ENCODE measurements around the gene SKA1. TPM values are rescaled to one million over a fixed set of nuclear protein-coding genes. Genes with fewer than 3 reads are reported as not detected.
"Not testable (repeated sequence)": the region's sequence is repeated elsewhere in the genome, so short reads cannot be mapped to it uniquely, and the experiment has no call there.

Gene SKA1
- total and polyA plus RNA-seq, 4 donors, result 3.5 to 4.8 (median 3.8) TPM

- Histone ChIP-seq H3K9me3 (ENCODE audit: control insufficient read depth, insufficient read depth, low read length) (no peaks in the 10 kb centered on the region), H3K4me1 (ENCODE audit: control insufficient read depth, insufficient read depth, low read length) (peaks cover 11% of the 10 kb centered on the region), H3K36me3 (ENCODE audit: control insufficient read depth, insufficient read depth, low read length) (no peaks in the 10 kb centered on the region), H3K27me3 (ENCODE audit: control insufficient read depth, insufficient read depth, low read length) (no peaks in the 10 kb centered on the region), H3K4me3 (ENCODE audit: low read depth, low read length) (no peak overlapping the region), H3K27ac (ENCODE audit: low read depth, low read length) (no peak overlapping the region)
- DNase-seq (ENCODE audit: low read depth in 4 of 6, low spot score in 6 of 6), result no peak
- WGBS (ENCODE audit: insufficient coverage), result 79% methylated on average over 2 of the region's 5 CpGs
These were observed 2.4 kb downstream of the SKA1 start for GRCh38 chr18:50377061-50377798.

- DNase-seq (ENCODE audit: low read depth in 4 of 6, low spot score in 6 of 6), result no peak
- no peaks in the 10 kb centered on the region for H3K9me3 ChIP-seq (ENCODE audit: control insufficient read depth, insufficient read depth, low read length)
- no peak overlapping the region for H3K4me3 ChIP-seq (ENCODE audit: low read depth, low read length)
- no peaks in the 10 kb centered on the region for H3K4me1 ChIP-seq (ENCODE audit: control insufficient read depth, insufficient read depth, low read length)
- no CpG with 5 or more reads among the region's 2 CpGs for WGBS (ENCODE audit: insufficient coverage)
- no peaks in the 10 kb centered on the region for H3K27me3 ChIP-seq (ENCODE audit: control insufficient read depth, insufficient read depth, low read length)
- no peak overlapping the region for H3K27ac ChIP-seq (ENCODE audit: low read depth, low read length)
- H3K36me3 ChIP-seq (ENCODE audit: control insufficient read depth, insufficient read depth, low read length), result no peaks in the 10 kb centered on the region
These were observed 14.1 kb downstream of the SKA1 start for GRCh38 chr18:50388988-50389387.

- WGBS (ENCODE audit: insufficient coverage), result 97% methylated on average over 3 of the region's 3 CpGs
- H3K4me1 ChIP-seq (ENCODE audit: control insufficient read depth, insufficient read depth, low read length), result no peaks in the 10 kb centered on the region
- H3K36me3 ChIP-seq (ENCODE audit: control insufficient read depth, insufficient read depth, low read length), result no peaks in the 10 kb centered on the region
- no peak overlapping the region for H3K27ac ChIP-seq (ENCODE audit: low read depth, low read length)
- DNase-seq (ENCODE audit: low read depth in 4 of 6, low spot score in 6 of 6), result no peak
- H3K9me3 ChIP-seq (ENCODE audit: control insufficient read depth, insufficient read depth, low read length), result no peaks in the 10 kb centered on the region
- no peak overlapping the region for H3K4me3 ChIP-seq (ENCODE audit: low read depth, low read length)
- no peaks in the 10 kb centered on the region for H3K27me3 ChIP-seq (ENCODE audit: control insufficient read depth, insufficient read depth, low read length)
These were observed 19.0 kb downstream of the SKA1 start for GRCh38 chr18:50393802-50394201.

- no peak for DNase-seq (ENCODE audit: low read depth in 4 of 6, low spot score in 6 of 6)
- Histone ChIP-seq H3K27me3 (ENCODE audit: control insufficient read depth, insufficient read depth, low read length) (peaks cover 6% of the 10 kb centered on the region), H3K36me3 (ENCODE audit: control insufficient read depth, insufficient read depth, low read length) (no peaks in the 10 kb centered on the region), H3K4me3 (ENCODE audit: low read depth, low read length) (no peak overlapping the region), H3K9me3 (ENCODE audit: control insufficient read depth, insufficient read depth, low read length) (no peaks in the 10 kb centered on the region), H3K27ac (ENCODE audit: low read depth, low read length) (no peak overlapping the region), H3K4me1 (ENCODE audit: control insufficient read depth, insufficient read depth, low read length) (no peaks in the 10 kb centered on the region)
- no CpG with 5 or more reads among the region's 2 CpGs for WGBS (ENCODE audit: insufficient coverage)
These were observed 20.2 kb downstream of the SKA1 start for GRCh38 chr18:50395093-50395492.

- WGBS (ENCODE audit: insufficient coverage), result 67% methylated on average over 1 of the region's 5 CpGs
- DNase-seq (ENCODE audit: low read depth in 4 of 6, low spot score in 6 of 6), result no peak
These were observed 21.3 kb downstream of the SKA1 start for GRCh38 chr18:50396005-50396660.

GRCh38 chr18:50397023-50397422, 22.2 kb downstream of the SKA1 start:
- no peak overlapping the region for H3K4me3 ChIP-seq (ENCODE audit: low read depth, low read length)
- DNase-seq (ENCODE audit: low read depth in 4 of 6, low spot score in 6 of 6), result no peak
- no peaks in the 10 kb centered on the region for H3K9me3 ChIP-seq (ENCODE audit: control insufficient read depth, insufficient read depth, low read length)
- no peaks in the 10 kb centered on the region for H3K36me3 ChIP-seq (ENCODE audit: control insufficient read depth, insufficient read depth, low read length)
- H3K27ac ChIP-seq (ENCODE audit: low read depth, low read length), result no peak overlapping the region
- peaks cover 3% of the 10 kb centered on the region for H3K4me1 ChIP-seq (ENCODE audit: control insufficient read depth, insufficient read depth, low read length)
- H3K27me3 ChIP-seq (ENCODE audit: control insufficient read depth, insufficient read depth, low read length), result peaks cover 24% of the 10 kb centered on the region
- 94% methylated on average over 3 of the region's 4 CpGs for WGBS (ENCODE audit: insufficient coverage)

More at GRCh38 chr18:50396005-50396660, 21.3 kb downstream of the SKA1 start:
- Histone ChIP-seq H3K9me3 (ENCODE audit: control insufficient read depth, insufficient read depth, low read length) (no peaks in the 10 kb centered on the region), H3K36me3 (ENCODE audit: control insufficient read depth, insufficient read depth, low read length) (no peaks in the 10 kb centered on the region), H3K27ac (ENCODE audit: low read depth, low read length) (no peak overlapping the region), H3K4me3 (ENCODE audit: low read depth, low read length) (no peak overlapping the region), H3K27me3 (ENCODE audit: control insufficient read depth, insufficient read depth, low read length) (peaks cover 15% of the 10 kb centered on the region), H3K4me1 (ENCODE audit: control insufficient read depth, insufficient read depth, low read length) (no peaks in the 10 kb centered on the region)

- Histone ChIP-seq H3K4me3 (ENCODE audit: low read depth, low read length) (no peak overlapping the region), H3K27me3 (ENCODE audit: control insufficient read depth, insufficient read depth, low read length) (peaks cover 28% of the 10 kb centered on the region), H3K36me3 (ENCODE audit: control insufficient read depth, insufficient read depth, low read length) (no peaks in the 10 kb centered on the region), H3K27ac (ENCODE audit: low read depth, low read length) (no peak overlapping the region), H3K9me3 (ENCODE audit: control insufficient read depth, insufficient read depth, low read length) (no peaks in the 10 kb centered on the region), H3K4me1 (ENCODE audit: control insufficient read depth, insufficient read depth, low read length) (peaks cover 4% of the 10 kb centered on the region)
- WGBS (ENCODE audit: insufficient coverage), result 30% methylated on average over 6 of the region's 10 CpGs
- DNase-seq (ENCODE audit: low read depth in 4 of 6, low spot score in 6 of 6), result no peak
These were observed 23.3 kb downstream of the SKA1 start for GRCh38 chr18:50398099-50398498.

GRCh38 chr18:50398947-50399346, 24.1 kb downstream of the SKA1 start:
- no peaks in the 10 kb centered on the region for H3K36me3 ChIP-seq (ENCODE audit: control insufficient read depth, insufficient read depth, low read length)
- H3K27me3 ChIP-seq (ENCODE audit: control insufficient read depth, insufficient read depth, low read length), result peaks cover 32% of the 10 kb centered on the region
- H3K9me3 ChIP-seq (ENCODE audit: control insufficient read depth, insufficient read depth, low read length), result no peaks in the 10 kb centered on the region
- DNase-seq (ENCODE audit: low read depth in 4 of 6, low spot score in 6 of 6), result no peak
- WGBS (ENCODE audit: insufficient coverage), result 60% methylated on average over 1 of the region's 1 CpG
- H3K4me1 ChIP-seq (ENCODE audit: control insufficient read depth, insufficient read depth, low read length), result peaks cover 4% of the 10 kb centered on the region
- H3K4me3 ChIP-seq (ENCODE audit: low read depth, low read length), result no peak overlapping the region
- no peak overlapping the region for H3K27ac ChIP-seq (ENCODE audit: low read depth, low read length)

GRCh38 chr18:50399582-50399981, 24.7 kb downstream of the SKA1 start:
- H3K27me3 ChIP-seq (ENCODE audit: control insufficient read depth, insufficient read depth, low read length), result peaks cover 32% of the 10 kb centered on the region
- DNase-seq (ENCODE audit: low read depth in 4 of 6, low spot score in 6 of 6), result no peak
- no CpG with 5 or more reads among the region's 4 CpGs for WGBS (ENCODE audit: insufficient coverage)

GRCh38 chr18:50400438-50400837, 25.6 kb downstream of the SKA1 start:
- not testable (repeated sequence) for H3K36me3 ChIP-seq (ENCODE audit: control insufficient read depth, insufficient read depth, low read length); H3K4me1 ChIP-seq (ENCODE audit: control insufficient read depth, insufficient read depth, low read length); DNase-seq (ENCODE audit: low read depth in 4 of 6, low spot score in 6 of 6); H3K27ac ChIP-seq (ENCODE audit: low read depth, low read length); H3K9me3 ChIP-seq (ENCODE audit: control insufficient read depth, insufficient read depth, low read length); H3K4me3 ChIP-seq (ENCODE audit: low read depth, low read length)
- WGBS (ENCODE audit: insufficient coverage), result 17% methylated on average over 2 of the region's 5 CpGs
- H3K27me3 ChIP-seq (ENCODE audit: control insufficient read depth, insufficient read depth, low read length), result peaks cover 32% of the 10 kb centered on the region

More at GRCh38 chr18:50399582-50399981, 24.7 kb downstream of the SKA1 start:
- H3K4me3 ChIP-seq (ENCODE audit: low read depth, low read length), result no peak overlapping the region
- H3K9me3 ChIP-seq (ENCODE audit: control insufficient read depth, insufficient read depth, low read length), result no peaks in the 10 kb centered on the region
- H3K36me3 ChIP-seq (ENCODE audit: control insufficient read depth, insufficient read depth, low read length), result no peaks in the 10 kb centered on the region
- H3K4me1 ChIP-seq (ENCODE audit: control insufficient read depth, insufficient read depth, low read length), result peaks cover 4% of the 10 kb centered on the region
- H3K27ac ChIP-seq (ENCODE audit: low read depth, low read length), result no peak overlapping the region

Data from spinal cord (tissue), 10 donors.